ENCODE results near the gene COMT.
A peak's percentile ranks its signal among the peaks of the same experiment; 100 is the strongest.

Gene COMT

GRCh38 chr22:20011993-20012740, 70.6 kb downstream of the COMT start:
- TF ChIP-seq, protein P1, sequence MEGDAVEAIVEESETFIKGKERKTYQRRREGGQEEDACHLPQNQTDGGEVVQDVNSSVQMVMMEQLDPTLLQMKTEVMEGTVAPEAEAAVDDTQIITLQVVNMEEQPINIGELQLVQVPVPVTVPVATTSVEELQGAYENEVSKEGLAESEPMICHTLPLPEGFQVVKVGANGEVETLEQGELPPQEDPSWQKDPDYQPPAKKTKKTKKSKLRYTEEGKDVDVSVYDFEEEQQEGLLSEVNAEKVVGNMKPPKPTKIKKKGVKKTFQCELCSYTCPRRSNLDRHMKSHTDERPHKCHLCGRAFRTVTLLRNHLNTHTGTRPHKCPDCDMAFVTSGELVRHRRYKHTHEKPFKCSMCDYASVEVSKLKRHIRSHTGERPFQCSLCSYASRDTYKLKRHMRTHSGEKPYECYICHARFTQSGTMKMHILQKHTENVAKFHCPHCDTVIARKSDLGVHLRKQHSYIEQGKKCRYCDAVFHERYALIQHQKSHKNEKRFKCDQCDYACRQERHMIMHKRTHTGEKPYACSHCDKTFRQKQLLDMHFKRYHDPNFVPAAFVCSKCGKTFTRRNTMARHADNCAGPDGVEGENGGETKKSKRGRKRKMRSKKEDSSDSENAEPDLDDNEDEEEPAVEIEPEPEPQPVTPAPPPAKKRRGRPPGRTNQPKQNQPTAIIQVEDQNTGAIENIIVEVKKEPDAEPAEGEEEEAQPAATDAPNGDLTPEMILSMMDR (IDR thresholded peaks at IDR 0.05; ENCODE audit: insufficient read depth, low read length, missing control alignments), result no peak
- no peak overlapping the region for H3K4me3 ChIP-seq (ENCODE audit: low read depth, low read length)
- POLR2A ChIA-PET, result interaction anchor here (1.6 kb wide), 1 partner anchor 41 kb away, joined by 8 read pairs; no protein-coding TSS in a partner anchor
- no peak for DNase-seq (ENCODE audit: low read depth, low spot score)
- CTCF ChIA-PET, result interaction anchor here (0.9 to 6.9 kb wide), 6 partner anchors 9 to 282 kb away, joined by 4 to 172 read pairs (median 26); no protein-coding TSS in a partner anchor

DNA sequence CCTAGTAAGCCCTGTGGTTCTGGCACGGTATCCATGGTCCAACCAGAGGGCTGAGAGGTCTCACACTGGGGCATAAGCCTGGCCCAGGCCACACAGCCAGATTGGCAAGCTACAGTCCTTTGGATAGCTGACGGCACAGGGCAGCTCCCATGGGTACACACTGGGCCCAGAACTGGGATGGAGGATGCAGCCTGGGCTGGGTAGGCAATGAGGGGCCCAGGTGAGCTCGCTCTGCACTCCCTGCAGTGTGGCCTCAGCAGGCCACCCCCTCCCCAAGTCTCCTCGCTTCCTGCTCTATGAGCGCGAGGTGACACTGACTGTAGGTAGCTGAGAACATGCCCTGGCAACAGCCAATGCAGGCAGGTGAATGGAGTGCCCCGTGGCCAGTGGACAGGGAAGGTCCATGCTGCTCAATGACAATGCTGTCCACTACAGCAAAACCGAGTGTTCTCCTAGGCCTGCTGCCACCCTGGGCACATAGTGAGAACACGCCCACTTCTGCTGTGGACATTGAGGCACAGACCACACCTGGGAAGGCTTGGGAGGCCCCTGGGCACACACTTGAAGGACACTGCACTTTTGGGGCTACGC, 71.3 kb downstream of the COMT start:
- TF ChIP-seq, protein P1 (IDR thresholded peaks at IDR 0.05; ENCODE audit: insufficient read depth, low read length, missing control alignments), result no peak
- CTCF ChIA-PET, result interaction anchor here (0.7 to 6.9 kb wide), 12 partner anchors 9 to 283 kb away, joined by 3 to 172 read pairs (median 6); no protein-coding TSS in a partner anchor
- POLR2A ChIA-PET, result interaction anchor here (1.6 kb wide), 1 partner anchor 41 kb away, joined by 8 read pairs; no protein-coding TSS in a partner anchor
- DNase-seq (ENCODE audit: low read depth, low spot score), result no peak
- no peak overlapping the region for H3K4me3 ChIP-seq (ENCODE audit: low read depth, low read length)

DNA sequence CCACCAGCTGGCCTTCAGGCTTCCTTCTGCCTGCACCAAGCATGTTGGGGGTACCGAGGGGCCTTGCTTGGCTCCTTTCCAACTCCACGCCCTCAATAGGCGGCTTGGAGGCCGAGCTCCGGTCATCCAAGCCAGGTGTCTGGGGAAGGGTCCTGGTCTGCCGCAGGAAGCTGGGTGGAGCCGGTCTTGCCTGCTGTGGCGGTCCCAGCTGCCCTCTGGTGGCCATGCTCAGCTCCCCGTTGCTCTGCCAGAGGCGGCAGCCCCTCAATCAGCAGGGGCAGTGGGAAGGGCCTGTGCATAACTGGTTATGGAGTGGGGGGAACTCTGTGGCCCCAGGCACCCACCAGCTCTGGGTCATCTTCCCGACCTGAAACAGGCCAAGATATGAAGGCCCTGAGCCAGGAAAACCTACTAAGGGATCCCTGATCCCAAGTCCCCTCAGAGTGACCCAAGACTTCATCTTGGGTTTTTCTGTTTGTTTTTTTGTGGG, 71.9 kb downstream of the COMT start:
- TF ChIP-seq, protein P1 (IDR thresholded peaks at IDR 0.05; ENCODE audit: insufficient read depth, low read length, missing control alignments), result peak; percentile 90
- no peak overlapping the region for H3K4me3 ChIP-seq (ENCODE audit: low read depth, low read length)
- DNase-seq (ENCODE audit: low read depth, low spot score), result no peak
- CTCF ChIA-PET, result interaction anchor here (0.7 to 6.9 kb wide), 11 partner anchors 9 to 283 kb away, joined by 3 to 172 read pairs (median 8); no protein-coding TSS in a partner anchor
- POLR2A ChIA-PET, result interaction anchor here (1.6 kb wide), 1 partner anchor 42 kb away, joined by 8 read pairs; no protein-coding TSS in a partner anchor

DNA sequence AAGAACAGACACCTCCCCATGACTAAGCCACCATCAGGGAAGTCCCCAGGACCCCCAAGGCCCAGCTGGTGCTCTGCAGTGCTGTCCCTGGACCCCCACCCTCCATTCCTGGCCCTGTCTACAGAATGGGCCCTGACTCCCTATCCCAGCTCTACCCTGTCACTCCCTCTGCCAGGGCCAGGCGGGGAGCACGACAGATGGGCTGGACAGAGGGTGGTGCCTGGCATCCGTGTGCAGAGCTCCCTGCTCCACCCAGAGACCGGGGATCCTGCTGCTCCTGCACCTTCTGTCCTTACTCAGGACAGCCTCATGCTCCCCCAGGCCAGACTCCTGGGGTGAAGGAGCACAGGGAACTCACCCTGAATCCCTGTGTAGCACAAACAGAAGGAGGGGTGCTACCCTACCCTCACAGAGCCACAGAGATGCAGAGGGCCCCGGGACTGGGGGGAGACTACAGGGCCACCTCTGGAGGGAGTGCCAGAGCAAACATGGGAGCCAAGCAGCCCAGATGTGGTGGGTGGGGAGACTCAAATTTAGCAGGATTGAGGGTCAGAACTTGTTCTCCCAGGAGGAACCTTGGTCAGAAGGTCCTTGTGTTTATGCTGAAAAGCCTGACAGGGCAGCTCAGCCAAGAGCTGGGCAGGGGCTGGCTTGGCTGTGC, 73.1 kb downstream of the COMT start:
- no peak for DNase-seq (ENCODE audit: low read depth, low spot score)
- TF ChIP-seq, protein P1 (IDR thresholded peaks at IDR 0.05; ENCODE audit: insufficient read depth, low read length, missing control alignments), result no peak
- POLR2A ChIA-PET, result interaction anchor here (0.8 kb wide), 1 partner anchor 44 kb away, joined by 5 read pairs; no protein-coding TSS in a partner anchor
- CTCF ChIA-PET, result interaction anchor here (1.1 to 6.9 kb wide), 8 partner anchors 10 to 284 kb away, joined by 3 to 172 read pairs (median 8); no protein-coding TSS in a partner anchor
- H3K4me3 ChIP-seq (ENCODE audit: low read depth, low read length), result no peak overlapping the region

DNA sequence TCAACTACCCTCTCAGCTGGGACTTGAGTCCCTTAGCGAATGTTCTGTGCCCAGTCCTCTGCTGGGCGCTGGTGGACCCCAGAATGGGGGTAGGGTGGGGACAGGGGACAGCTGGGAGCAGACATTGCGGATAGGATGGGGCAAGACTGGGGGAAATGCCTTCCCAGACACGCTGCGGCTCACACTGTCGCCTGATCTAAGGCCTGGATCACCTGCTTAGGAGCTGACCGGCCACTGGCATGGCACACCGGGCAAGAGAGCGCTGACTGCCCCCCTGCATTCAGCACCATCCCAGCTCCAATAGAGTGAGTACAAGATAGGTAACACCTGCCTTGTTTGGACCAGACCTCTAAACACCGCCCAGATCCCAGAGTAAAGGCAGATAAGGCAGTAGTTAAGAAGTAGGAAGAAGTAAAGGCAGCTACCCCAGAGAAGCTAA, 73.6 kb downstream of the COMT start:
- TF ChIP-seq, protein P1 (IDR thresholded peaks at IDR 0.05; ENCODE audit: insufficient read depth, low read length, missing control alignments), result no peak
- ChIA-PET CTCF (interaction anchor here (0.8 to 6.9 kb wide), 10 partner anchors 9 to 285 kb away, joined by 3 to 172 read pairs (median 4); no protein-coding TSS in a partner anchor), POLR2A (no interaction called here)
- no peak overlapping the region for H3K4me3 ChIP-seq (ENCODE audit: low read depth, low read length)
- no peak for DNase-seq (ENCODE audit: low read depth, low spot score)

Data from AG04449 (cell line).